ENCODE measurements around the gene PARP15.
"Not testable (repeated sequence)": the region's sequence is repeated elsewhere in the genome, so short reads cannot be mapped to it uniquely, and the experiment has no call there.

PARP15 gene

DNA sequence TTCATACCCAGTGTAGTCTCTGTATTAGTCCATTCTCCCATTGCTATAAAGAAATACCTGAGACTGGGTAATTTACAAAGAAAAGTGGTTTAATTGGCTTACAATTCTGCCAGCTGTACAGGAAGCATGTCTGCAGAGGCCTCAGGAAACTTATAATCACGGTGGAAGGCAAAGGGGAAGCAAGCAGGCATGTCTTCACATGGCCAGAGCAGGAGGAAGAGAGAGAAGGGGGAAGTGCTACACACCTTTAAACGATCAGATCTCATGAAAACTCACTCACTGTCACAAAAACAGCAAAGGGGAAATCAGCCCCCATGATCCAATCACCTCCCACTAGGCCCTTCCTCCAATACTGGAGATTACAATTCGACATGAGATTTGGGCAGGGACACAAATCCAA is 96.9 kb downstream of the PARP15 start:
- no peak for DNase-seq

DNA sequence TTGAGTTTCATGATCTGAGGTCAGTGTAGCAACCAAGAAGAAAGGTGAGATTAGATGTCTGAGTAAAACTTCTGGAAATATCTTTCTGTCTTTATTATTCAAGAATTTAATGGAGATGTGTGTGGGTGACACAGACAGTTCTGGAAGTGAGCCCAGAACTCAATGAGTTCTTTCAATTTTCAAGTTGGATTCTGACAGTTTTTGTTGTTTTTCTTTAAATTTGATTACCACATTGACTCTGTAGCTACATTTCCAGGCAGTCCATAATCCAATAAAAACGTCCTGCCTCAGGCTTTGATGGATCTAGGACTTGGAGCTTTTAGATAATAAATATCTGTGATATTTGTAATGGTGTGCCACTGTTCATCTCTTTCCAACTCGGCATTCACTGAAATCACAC is 99.3 kb downstream of the PARP15 start:
- DNase-seq = no peak

DNA sequence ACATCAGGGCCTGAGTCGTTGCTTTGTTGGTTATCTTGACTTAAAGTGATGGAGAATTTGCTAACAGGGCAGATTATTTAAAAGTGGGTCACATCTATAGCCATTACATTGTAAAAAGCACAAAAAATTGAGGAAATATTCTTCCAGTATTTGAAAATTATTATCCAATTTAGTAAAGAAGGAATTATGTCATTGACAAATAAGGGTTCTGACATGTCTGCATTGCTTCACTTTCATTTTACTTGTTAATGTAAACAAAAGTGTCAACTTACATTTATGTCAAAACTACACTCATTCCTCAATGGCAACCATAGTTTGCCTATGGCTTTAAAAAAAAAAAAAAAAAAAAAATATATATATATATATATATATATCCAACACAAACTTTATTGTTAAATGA is 99.8 kb downstream of the PARP15 start:
- DNase-seq = no peak

- DNase-seq = no peak
Measured at GRCh38 chr3:122678506-122678905, 101.1 kb downstream of the PARP15 start.

- DNase-seq = peak; percentile 89
Measured at GRCh38 chr3:122679085-122679881, 101.8 kb downstream of the PARP15 start.

GRCh38 chr3:122679882-122680474 is 102.5 kb downstream of the PARP15 start:
- peak; percentile 14 for DNase-seq

DNA sequence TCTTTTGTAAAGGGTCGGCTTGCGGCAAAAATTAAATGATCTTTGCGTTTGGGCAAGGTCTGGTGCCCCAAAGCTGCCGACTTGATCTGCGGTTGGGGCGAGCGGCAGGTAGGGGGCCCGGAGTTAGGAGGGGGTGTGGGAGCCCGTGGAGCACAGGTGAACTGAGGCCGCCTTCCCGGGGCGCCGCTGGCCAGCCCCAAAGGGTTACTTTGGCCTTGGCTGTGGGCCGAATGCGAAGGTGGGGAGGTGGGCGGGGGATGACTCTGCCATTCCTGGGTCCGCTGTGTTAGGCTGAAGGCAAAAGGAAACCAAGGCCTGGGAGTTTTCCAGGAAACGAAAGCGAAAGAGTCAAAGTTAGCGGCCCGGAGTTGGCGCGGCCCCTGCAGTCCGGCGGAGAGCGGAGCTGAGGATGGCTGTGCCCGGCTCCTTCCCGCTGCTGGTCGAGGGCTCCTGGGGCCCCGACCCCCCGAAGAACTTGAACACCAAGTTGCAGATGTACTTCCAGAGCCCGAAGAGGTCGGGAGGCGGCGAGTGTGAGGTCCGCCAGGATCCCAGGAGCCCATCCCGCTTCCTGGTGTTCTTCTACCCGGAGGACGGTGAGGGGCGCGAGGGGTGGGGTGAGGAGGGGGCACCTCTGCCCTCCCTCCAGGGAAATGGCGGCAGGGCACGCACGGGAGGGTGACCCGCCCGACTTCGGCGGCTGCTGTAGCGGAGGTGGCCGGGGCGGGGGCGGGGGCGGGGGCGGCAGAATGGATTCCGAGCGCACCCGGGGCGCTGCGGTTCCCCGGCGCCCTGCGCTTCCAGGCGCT is 103.2 kb downstream of the PARP15 start, which contains the start of gene PARP14:
Gene PARP14 (plus strand): TSS at position 365 of the 809 bp plus-strand sequence. CDS start 45 bp downstream, at position 410.
- peak; percentile 71 for DNase-seq

DNA sequence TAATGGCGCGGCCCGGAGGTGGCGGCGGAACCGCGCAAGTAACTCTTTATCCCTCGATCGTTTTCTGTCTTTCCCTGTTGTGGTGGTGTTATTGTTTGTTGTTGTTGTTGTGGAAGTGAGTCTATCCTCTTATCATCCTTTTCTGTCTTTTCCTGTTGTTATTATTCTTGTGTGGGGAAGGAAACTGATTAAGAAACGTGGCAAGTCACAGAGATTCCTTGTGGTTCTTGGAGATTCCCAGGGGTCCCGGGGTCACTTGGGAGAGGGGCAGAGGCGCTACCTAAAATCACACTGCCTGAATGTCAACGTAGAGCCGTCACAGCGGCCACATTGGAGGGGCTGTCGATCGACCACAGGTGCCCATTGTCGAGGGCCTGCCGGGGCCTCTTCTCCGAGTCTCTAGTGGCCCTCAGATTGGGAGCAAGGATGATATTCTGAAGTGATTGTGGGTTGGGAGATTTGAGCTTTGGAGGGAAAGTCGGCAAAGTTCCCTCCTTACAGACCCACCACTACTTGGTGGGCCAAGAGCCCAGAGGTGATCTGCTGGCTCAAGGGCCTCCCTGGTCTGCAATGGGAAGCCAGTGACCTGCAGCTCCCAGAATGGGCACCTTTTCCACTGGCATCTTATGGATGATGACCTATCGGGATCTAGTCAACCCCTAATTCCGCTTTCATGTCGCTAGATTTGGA is 104.0 kb downstream of the PARP15 start:
- DNase-seq = no peak

DNA sequence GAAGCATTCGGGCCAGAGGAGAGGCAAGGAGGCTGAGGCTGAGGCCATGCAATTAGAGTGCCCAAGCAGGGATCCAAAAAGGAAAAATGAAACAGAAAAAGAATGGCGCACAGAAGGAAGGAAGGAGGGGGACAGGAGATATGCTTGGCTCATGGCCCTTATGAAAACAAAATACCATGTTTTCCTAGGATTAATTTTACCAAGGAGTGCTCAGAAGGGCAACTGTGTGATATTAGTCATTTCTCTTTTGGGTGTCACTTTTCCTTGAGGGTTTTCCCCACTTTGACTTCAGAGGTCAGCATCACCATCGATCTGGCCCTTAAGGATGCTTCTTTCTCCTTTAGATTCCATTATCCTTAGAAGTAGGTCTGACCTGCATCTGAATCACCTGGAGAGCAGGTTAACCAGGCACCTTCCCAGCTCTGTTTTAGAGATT is 104.5 kb downstream of the PARP15 start:
- no peak for DNase-seq

GRCh38 chr3:122682778-122683411 is 105.4 kb downstream of the PARP15 start:
- not testable (repeated sequence) for DNase-seq

GRCh38 chr3:122687298-122687697 is 109.8 kb downstream of the PARP15 start:
- DNase-seq = peak; percentile 8
